ENCODE measurements around the gene C1GALT1.
"Not testable (repeated sequence)": the region's sequence is repeated elsewhere in the genome, so short reads cannot be mapped to it uniquely, and the experiment has no call there.

C1GALT1 gene

DNA sequence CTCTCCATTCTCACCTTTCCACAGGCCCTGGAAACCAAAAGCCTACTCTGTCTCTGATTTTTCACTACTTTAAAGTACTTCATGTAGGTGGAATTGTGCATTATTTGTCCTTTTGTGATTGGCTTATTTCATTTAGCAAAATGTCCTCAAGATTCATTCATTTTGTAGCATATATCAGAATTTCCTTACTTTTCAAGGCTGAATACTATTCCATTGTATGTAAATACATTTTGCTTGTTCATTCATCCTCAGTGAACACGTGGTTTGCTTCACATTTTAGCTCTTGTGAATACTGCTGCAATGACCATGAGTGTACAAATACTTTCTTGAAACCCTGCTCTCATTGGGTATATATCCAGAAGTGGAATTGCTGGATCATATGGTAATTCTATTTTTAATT, 8.8 kb downstream of the C1GALT1 start:
- Histone ChIP-seq H3K36me3 (peaks cover 32% of the 10 kb centered on the region; the same call in 1 of the 2 replicates), H3K4me2 (no peak overlapping the region)

DNA sequence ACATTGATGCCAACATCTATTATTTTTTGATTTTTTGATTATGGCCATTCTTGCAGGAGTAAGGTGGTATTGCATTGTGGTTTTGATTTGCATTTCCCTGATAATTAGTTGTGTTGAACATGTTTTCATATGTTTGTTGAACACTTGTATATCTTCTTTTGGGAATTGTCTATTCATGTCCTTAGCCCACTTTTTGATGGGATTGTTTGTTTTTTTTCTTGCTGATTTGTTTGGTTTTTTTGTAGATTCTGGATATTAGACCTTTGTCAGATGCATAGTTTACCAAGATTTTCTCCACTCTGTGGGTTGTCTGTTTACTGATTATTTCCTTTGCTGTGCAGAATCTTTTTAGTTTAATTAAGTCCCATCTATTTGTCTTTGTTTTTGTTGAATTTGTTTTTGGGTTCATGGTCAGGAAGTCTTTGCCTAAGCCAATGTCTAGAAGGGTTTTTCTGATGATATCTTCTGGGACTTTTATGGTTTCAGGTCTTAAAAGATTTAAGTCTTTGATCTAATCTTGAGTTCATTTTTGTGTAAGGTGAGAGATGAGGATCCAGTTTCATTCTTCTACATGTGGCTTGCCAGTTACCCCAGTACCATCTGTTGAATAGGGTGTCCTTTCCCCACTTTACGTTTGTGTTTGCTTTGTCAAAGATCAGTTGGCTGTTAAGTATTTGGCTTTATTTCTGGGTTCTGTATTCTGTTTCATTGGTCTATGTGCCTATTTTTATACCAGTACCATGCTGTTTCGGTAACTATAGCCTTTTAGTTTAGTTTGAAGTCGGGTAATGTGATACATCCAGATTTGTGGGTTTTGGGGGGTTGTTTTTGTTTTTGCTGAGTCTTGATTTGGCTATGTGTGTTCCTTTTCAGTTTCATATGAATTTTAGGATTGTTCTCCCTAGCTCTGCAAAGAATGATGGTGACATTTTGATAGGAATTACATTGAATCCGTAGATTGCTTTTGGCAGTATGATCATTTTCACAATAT, 10.7 kb downstream of the C1GALT1 start:
- not testable (repeated sequence) for H3K4me2 ChIP-seq, H4K20me1 ChIP-seq, H3K4me3 ChIP-seq, H3K4me1 ChIP-seq, H3K27me3 ChIP-seq, H3K9ac ChIP-seq, H3K27ac ChIP-seq
- Histone ChIP-seq H3K36me3 (peaks cover 21% of the 10 kb centered on the region; the same call in 1 of the 2 replicates), H3K9me3 (peaks cover 65% of the 10 kb centered on the region)

More for the DNA sequence above, 8.8 kb downstream of the C1GALT1 start:
- H3K4me3 ChIP-seq, result no peak overlapping the region
- 0 out of 2 replicates have a peak, but pooled peaks cover 7% of the 10 kb centered on the region for H4K20me1 ChIP-seq
- TF ChIP-seq Cebpa-rat (IDR thresholded peaks at IDR 0.05), result no peak
- H3K4me1 ChIP-seq, result no peaks in the 10 kb centered on the region
- no peak overlapping the region for H3K27ac ChIP-seq
- H3K27me3 ChIP-seq, result no peaks in the 10 kb centered on the region
- H3K9ac ChIP-seq, result no peak overlapping the region
- H3K9me3 ChIP-seq, result peaks cover 53% of the 10 kb centered on the region

DNA sequence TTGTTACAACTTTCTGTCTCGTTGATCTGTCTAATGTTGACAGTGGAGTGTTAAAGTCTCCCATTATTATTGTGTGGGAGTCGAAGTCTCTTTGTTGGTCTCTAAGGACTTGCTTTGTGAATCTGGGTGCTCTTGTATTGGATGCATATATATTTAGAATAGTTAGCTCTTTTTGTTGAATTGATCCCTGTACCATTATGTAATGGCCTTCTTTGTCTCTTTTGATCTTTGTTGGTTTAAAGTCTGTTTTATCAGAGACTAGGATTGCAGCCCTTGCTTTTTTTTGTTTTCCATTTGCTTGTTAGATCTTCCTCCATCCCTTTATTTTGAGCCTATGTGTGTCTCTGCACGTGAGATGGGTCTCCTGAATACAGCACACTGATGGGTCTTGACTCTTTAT, 17.2 kb downstream of the C1GALT1 start:
- not testable (repeated sequence) for H3K27ac ChIP-seq, H3K9ac ChIP-seq, H3K36me3 ChIP-seq, H3K4me3 ChIP-seq, H3K4me2 ChIP-seq, H3K27me3 ChIP-seq
- Histone ChIP-seq H4K20me1 (peaks cover 43% of the 10 kb centered on the region), H3K9me3 (peaks cover 41% of the 10 kb centered on the region), H3K4me1 (peaks cover 41% of the 10 kb centered on the region)

DNA sequence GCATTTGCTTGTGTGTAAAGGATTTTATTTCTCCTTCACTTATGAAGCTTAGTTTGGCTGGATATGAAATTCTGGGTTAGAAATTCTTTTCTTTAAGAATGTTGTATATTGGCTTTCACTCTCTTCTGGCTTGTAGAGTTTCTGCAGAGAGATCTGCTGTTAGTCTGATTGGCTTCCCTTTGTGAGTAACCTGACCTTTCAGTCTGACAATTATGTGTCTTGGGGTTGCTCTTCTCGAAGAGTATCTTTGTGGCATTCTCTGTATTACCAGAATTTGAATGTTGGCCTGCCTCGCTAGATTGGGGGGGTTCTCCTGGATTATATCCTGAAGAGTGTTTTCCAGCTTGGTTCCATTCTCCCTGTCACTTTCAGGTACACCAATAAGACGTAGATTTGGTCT, 17.9 kb downstream of the C1GALT1 start:
- H3K27ac ChIP-seq, H3K4me2 ChIP-seq: not testable (repeated sequence)
- H3K9me3 ChIP-seq, result peaks cover 40% of the 10 kb centered on the region

DNA sequence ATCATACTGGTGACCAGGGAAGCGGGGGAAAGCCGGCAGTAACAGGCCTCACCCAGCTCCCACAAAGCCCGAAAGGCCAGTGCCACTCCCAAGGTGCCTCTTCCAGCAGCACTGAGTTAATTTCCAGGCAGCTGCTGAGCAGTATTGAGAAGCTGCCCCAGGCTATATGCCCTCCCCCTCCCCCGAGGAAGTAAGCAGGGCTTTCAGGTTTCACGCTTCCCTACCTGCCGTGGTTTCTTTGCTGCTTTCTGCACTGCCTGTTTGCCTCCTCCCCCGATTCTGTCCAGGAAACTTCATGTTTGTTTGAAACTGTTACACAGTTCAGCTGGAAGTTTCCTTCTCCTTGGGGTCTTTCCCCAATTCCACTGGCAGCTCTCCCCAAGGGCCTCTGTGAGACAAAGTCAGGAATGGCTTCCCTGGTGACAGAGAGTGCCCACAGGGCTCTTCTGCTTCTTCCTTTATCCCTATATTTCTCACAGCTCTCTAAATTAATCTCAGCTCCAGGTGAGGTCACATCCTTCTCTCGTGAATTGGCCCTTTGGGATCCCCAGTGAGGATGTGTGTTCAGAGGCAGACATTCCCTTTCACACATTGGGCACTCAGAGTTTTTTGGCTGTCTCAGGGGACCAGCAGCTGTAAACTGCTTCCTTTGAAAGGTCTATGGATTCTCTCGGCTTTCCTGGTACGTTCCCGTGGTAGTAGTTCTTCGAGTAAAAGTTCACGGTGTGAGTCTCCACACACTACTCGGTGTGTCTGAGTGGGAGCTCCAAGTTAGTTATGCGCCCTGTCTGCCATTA, 19.4 kb downstream of the C1GALT1 start:
- no peaks in the 10 kb centered on the region for H3K27me3 ChIP-seq
- peak overlapping the region; percentile 79 for H3K4me2 ChIP-seq
- peak overlapping the region; percentile 8; the same call in 1 of the 2 replicates for H3K4me3 ChIP-seq
- peaks cover 41% of the 10 kb centered on the region for H3K4me1 ChIP-seq
- peaks cover 38% of the 10 kb centered on the region for H3K9me3 ChIP-seq
- peaks cover 6% of the 10 kb centered on the region; the same call in 1 of the 2 replicates for H3K36me3 ChIP-seq
- peak overlapping the region; percentile 57; the same call in 1 of the 2 replicates for H3K9ac ChIP-seq
- TF ChIP-seq Cebpa-rat (IDR thresholded peaks at IDR 0.05), result no peak
- peaks cover 43% of the 10 kb centered on the region for H4K20me1 ChIP-seq
- peak overlapping the region; percentile 18; the same call in 1 of the 2 replicates for H3K27ac ChIP-seq

More for the DNA sequence above, 17.9 kb downstream of the C1GALT1 start:
- H3K4me3 ChIP-seq, H3K27me3 ChIP-seq, H3K9ac ChIP-seq, H3K36me3 ChIP-seq: not testable (repeated sequence)
- Histone ChIP-seq H4K20me1 (peaks cover 43% of the 10 kb centered on the region), H3K4me1 (peaks cover 41% of the 10 kb centered on the region)

DNA sequence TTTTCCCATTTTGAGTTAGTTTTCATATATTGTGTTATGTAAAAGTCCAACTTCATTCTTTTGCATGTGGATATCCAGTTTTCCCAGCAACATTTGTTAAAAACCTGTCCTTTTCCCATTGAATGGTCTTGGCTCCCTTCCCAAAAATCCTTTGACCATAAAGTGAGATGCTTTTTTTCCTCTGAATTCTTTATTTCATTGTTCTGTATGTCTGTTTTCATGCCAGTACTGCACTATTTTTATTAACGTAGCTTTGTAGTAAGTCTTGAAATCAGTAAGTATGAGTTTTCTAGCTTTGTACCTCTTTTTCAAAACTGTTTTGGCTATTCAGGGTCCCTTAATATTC, 20.0 kb downstream of the C1GALT1 start:
- Histone ChIP-seq H3K9me3 (peaks cover 38% of the 10 kb centered on the region), H3K4me2 (peak overlapping the region; percentile 79), H4K20me1 (peaks cover 43% of the 10 kb centered on the region), H3K27ac (no peak overlapping the region), H3K36me3 (peaks cover 10% of the 10 kb centered on the region; the same call in 1 of the 2 replicates), H3K4me3 (no peak overlapping the region), H3K4me1 (peaks cover 41% of the 10 kb centered on the region), H3K9ac (no peak overlapping the region), H3K27me3 (no peaks in the 10 kb centered on the region)
- TF ChIP-seq Cebpa-rat (IDR thresholded peaks at IDR 0.05), result no peak

DNA sequence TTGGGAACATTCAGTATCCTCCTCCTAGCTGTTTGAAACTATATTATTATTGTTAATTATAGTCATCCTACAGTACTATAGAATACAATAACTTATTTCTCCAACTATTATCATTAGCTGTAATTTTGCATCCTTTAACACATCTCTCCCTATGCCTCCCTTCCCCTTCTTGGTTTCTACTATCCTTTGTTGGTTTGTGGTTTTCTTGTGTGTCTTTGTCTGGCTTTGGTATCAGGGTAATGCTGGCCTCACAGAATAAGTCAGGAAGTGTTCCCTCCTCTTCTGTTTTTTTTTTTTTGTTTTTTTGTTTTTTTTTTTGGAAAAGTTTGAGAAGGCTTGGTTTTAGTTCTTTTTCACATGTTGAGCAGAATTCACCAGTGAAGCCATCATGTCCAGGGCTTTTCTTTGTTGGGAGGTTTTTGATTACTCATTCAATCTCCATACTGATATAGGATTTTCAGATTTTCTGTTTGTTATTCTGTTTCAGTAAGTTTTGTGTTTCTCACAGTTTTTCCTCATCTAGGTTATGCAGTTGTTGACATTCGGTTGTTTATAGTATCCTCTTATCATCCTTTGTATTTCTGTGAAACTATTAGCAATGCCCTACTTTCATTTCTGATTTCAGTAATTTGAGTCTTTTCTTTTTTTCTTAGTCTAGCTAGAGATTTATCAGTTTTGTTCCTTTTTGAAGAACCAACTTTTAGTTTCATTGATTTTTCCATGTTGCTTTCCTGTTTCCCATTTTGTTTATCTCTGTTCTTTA, 21.6 kb downstream of the C1GALT1 start:
- Histone ChIP-seq H3K36me3 (peaks cover 23% of the 10 kb centered on the region), H4K20me1 (peaks cover 43% of the 10 kb centered on the region), H3K4me2 (peak overlapping the region; percentile 36), H3K9me3 (peaks cover 46% of the 10 kb centered on the region), H3K9ac (no peak overlapping the region), H3K4me1 (peaks cover 41% of the 10 kb centered on the region), H3K27ac (no peak overlapping the region), H3K4me3 (no peak overlapping the region), H3K27me3 (no peaks in the 10 kb centered on the region)
- no peak for TF ChIP-seq Cebpa-rat (IDR thresholded peaks at IDR 0.05)

DNA sequence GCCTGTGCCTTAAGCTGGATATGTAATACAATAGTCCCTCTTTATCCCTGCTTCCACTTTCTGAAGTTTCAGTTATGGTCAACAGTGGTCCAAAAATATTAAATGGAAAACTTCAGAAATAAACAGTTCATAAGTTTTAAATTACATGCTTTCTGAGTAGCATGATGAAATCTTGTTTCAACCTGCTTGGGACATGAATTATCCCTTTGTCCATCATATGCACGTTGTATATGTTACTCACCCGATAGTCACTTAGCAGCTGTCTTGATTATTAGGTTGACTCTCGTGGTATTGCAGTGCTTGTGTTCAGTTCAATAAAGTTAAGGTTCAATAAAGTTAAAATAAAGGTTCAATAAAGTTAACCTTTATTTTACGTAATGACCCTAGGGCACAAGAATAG, 25.5 kb downstream of the C1GALT1 start:
- peaks cover 16% of the 10 kb centered on the region for H3K4me1 ChIP-seq
- H3K27me3 ChIP-seq, result no peaks in the 10 kb centered on the region
- H3K4me3 ChIP-seq, result no peak overlapping the region
- H3K36me3 ChIP-seq, result peaks cover 56% of the 10 kb centered on the region
- no peak for TF ChIP-seq Cebpa-rat (IDR thresholded peaks at IDR 0.05)
- H3K27ac ChIP-seq, result no peak overlapping the region
- peaks cover 14% of the 10 kb centered on the region for H4K20me1 ChIP-seq
- H3K9ac ChIP-seq, result no peak overlapping the region
- H3K4me2 ChIP-seq, result no peak overlapping the region
- H3K9me3 ChIP-seq, result peaks cover 77% of the 10 kb centered on the region

DNA sequence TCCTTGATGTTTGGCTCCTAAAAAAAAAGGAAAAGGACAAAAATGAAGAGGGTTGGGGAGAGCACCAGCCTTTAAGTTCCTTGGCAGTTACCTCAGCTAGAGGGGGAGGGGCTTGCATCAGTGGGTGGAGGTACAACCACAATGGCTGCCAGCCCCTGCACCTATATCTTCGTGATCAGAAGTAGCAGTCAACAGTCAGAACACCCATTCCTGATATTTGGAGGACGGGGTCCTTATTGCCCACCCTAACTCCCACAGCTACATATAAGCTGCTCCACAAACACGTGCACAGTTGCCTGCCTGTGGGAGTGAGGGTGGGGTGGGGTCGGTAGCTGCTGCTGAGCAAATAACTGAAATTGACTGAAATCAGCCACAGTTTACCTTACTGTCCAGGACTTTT, 26.2 kb downstream of the C1GALT1 start:
- no peak for TF ChIP-seq Cebpa-rat (IDR thresholded peaks at IDR 0.05)
- Histone ChIP-seq H3K9me3 (peaks cover 78% of the 10 kb centered on the region), H3K4me1 (peaks cover 11% of the 10 kb centered on the region), H3K4me3 (no peak overlapping the region), H3K4me2 (no peak overlapping the region), H4K20me1 (peaks cover 8% of the 10 kb centered on the region), H3K36me3 (peaks cover 62% of the 10 kb centered on the region), H3K9ac (no peak overlapping the region), H3K27ac (no peak overlapping the region), H3K27me3 (no peaks in the 10 kb centered on the region)

Data from BLaER1 (cell line).